ENCODE results near the gene MRPL19.

- TF ChIP-seq CTCF (IDR thresholded peaks at IDR 0.05) (no peak), POLR2A (IDR thresholded peaks at IDR 0.05) (no peak)
These were observed 33.7 kb upstream of the MRPL19 start for GRCh38 chr2:75612862-75613243.

Measured in lower leg skin (tissue), 3 donors.